HG03064 (cell line): ENCODE data around the gene POMP.
"Not testable (repeated sequence)": the region's sequence is repeated elsewhere in the genome, so short reads cannot be mapped to it uniquely, and the experiment has no call there.

Source experiments
- ATAC-seq: cut with Tn5 transposase; IDR thresholded peaks from one replicate; pipeline ENCODE4 v1.9.1; 2021; ENCODE audit warnings: low read depth; ENCODE audit not compliant: unreplicated experiment

Gene POMP

DNA sequence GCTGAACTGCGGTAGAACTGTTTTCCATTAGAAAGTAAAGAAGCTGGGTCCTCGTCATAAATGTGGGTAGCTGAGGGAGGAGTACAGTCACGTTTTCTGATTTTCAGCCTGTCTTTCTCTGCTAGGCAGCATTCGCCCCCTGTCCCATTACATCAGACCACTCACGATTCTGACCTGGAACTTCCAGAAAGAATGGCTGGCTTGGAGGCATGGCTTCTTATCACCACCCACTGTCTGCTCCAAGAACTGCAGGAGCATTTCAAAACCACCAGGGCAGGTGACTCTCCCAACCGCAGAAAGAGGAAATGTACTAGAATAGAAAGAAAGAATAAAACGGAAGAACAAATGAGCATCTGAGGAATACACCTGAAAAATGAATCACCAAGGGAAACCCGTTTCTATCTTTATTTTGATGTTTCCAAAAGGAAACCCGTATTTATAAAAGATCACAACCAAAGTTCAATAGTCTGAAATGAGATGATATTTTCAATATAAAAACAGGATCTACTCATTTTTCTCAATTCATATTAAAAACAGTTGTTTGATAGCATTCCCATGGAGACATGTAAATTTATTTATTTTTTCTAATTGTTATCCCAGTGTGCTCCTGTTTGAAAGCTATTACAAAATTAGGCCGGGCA is 22.1 kb upstream of the POMP start:
- ATAC-seq, result no peak

DNA sequence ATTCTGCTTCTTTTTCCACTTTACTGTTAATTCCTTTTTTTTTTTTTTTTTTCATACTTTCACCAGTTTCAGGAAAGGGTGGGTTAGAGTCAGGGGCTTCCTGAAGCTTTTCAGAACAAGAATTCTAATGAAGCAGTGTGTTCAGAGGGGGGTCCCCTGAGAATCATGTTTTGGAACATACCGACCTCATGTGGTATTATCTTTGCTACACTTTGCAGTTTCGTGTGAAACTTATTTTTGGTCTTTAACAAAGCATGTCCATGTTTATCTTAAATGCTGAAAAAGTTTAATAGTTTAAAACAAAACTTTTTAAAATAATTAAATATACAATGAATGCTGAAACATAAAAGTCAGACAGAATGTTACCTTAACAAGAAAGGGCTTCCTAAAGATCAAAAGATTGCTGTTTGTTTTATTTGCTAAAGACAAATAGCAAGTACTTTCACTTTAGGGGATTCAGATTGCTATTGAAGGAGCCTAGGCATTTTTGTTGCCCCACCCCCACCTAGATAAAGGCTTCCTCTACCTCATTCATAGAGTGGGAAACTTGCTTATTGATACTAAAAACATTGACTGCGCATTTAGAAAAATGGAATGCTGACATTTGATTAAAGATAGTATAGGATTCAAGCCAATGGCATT is 21.1 kb upstream of the POMP start:
- ATAC-seq, result no peak

DNA sequence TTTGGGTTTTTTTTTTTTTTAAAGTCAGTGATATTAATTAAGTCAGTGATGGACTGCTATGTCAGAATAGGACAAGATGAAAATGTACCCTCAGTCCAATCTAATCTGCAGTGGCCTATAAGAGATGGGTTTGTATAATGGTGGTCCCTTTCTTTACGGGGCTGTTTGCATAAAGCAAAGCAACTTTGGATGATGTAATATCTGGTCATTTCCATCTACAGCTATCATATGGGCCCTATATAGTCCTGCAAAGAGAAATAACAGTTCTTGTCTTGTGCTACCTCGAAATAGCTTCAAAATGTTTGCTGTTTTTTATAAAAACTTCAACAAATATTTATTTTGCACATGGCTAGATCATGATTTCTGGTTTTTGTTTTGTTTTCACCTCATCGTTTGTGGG is 20.2 kb upstream of the POMP start:
- ATAC-seq, result no peak

DNA sequence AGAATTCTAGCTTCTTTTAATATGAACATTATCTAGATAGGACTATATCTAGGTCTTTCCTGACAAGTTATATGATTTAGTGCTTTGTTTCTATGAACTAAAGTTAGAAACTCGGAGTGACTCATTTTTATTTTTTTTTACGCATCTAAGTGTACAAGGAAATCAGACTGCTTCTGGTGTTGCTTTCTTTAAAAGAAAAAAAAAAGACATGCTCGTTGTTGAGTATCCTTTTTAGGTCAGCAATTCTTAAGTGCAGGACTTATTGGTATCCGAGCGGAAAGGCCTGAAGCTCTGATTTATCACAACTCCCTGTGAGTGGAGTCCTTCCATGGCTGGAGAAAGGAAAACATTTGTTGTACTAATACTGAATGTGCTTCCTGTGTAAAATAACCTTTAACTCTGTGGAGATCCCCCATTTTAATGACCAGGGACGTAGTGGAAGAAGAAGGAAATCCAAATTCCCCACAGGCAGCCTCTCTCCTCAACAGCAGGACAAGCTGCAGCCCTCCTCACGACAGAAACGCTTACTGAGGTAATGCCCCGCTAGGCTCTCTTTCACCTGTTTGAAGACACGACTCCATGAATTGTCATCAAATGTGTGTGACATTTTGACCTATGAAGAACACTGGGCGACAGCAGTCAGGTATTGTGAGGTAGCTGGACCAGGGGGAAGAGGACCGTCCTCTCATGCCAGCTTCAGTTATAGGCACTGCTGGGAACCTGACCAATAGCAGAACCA is 17.9 kb upstream of the POMP start:
- no peak for ATAC-seq

DNA sequence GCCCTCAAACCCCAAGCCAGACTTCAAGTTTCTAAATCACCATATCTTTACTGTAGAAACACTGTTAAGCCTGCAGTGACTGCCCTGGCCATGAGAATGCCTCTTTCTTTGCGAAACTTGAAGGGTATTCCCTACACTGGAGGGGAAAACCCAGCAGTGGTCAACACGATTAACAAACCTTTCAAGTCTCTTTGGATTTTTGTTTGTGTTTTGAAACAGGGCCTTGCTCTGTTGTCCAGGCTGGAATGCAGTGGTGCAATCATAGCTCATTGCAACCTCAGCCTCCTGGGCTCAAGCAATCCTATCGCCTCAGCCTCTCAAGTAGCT is 17.4 kb upstream of the POMP start:
- ATAC-seq, result no peak

DNA sequence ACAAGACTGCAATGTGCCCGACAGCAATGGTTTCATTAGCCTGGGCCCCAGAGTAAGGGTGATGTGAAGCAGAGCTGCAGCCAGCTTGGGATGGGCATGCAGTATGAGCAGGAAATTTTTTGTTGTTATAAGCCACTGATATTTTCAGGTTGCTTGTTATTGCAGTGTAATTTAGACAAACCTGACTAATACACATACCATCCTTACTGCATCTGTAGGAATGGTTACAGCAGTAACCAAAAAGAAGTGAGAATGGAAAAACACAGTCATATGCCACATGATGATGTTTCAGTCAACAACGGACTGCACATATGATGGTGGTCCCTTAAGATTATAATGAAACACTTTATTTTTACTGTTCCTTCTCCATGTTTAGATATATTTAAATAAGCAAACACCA is 8.6 kb upstream of the POMP start:
- no peak for ATAC-seq

DNA sequence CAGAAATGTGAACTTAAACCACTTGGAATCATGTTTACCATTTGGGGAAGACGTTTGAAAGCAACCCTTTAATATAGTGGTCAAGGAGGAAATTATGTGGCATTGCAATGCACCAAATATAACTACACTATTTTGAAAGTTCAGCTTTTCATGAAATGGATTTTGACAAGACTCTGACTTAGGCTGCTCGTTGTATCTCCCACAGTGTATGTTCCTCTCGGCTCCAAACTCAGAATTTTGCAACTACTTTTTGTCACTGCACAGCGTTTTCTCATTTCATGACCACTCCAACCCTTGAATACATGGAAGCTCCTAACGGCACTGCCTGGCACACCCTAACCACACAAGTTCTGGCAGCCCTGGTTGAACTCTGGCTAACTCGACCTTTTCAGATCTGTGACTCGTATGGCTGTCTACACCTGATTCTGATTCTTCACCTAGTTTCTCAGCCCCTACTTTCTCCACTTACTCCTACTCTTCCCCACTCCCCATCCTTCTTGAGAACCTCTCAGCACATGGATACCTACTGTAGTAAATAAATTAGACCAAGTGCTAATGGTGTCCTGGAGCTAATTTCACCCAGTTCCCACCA is 7.0 kb upstream of the POMP start:
- ATAC-seq, result no peak

DNA sequence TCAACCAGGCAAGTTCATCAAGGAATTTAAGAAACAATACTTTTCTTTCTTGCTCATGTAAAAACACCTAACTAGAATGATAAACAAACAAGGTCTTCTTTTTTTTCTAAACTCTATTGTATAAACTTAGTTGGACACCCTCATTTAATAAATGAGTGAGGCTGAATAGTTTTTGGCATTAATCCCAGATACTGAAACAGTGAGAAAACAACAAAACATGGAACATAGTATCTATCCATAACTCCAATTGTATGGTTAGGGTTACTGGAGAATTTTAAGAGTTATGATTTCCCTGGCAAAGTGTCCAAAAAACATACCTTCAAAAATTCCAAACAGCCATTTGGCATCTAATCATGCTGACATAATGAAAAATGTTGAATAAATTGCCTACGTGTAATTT is 5.8 kb upstream of the POMP start:
- ATAC-seq, result no peak

DNA sequence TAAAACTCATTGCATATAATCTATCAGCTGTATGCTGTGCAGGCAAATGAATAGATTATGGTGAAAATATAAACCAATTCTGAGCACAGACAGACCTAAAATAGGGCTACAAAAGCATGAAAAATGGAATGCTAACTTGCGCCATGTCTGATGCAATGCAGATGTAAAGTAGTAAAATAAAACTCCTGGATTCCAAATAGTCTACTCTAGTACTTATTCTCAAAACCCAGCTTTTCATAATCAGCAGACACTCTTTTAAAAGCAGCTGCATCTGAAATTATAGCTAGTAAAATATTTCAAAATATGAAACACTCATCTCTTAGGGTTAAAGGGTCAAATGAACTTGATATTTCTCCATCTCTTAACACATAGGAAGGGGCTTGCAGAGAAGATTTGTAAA is 4.7 kb upstream of the POMP start:
- ATAC-seq, result no peak

DNA sequence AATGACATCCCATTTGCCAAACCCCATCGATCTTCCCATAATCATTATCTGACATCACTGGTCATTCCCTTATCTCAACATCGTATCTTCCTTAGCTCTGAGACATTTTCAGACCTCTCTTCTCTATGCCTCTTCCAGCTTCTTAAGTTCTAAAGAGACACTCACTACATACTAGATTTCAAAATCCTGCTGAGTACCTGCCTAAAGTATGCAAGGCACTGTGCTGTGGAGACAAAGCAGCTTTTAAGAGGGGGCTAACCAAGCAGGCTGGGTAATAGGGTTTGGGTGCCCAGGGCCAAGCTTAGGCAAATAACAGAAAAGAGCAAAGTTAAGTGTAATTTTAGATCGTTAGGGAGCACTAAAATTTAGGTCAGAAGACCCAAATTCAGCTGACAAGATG is 3.4 kb upstream of the POMP start:
- ATAC-seq, result no peak

DNA sequence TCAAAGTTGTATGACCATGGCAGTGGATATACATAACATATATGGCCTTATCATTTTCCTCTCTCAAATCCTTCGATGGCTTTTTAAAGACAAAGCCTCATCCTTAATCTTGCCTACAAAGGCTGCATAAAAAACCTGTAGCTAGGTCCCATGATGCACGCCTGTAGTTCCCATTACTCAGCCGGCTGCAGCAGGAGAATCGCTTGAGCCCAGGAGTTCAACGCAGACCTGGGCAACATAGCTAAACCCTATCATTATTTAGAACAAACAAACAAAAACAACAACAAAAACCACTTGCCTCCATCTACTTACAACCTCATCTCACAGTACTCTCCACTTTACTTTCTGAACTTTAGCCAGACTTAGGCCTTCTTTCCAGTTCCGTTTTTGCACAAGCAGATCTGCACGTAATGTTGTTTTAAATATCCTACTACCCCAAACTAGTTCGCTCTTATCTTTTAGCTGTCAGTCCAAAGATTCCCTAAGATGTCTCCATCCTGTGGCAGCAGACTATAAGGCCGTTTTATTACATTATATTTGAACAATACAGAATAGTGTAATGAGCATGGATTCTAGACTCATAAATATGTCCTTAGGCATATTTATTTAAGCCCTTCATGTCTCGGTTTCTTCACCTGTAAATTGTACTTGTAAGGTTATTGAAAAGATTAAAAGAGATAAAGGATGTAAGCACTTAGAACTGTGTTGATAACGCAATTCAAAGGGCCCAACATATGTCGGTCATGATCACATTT is 969 bp upstream of the POMP start:
- ATAC-seq, result no peak

DNA sequence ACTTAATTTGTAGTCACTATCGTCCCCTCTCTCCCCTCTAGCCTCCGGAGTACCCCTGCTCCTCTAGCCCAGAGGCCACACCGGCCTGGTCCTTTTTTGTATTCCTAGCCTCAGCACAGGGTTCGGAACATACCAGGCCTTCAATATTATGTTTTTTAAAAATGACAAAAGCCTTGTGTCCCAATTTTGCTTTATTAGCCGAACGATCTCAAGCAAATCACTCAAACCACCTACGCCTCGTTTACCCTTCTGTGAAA is 463 bp upstream of the POMP start:
- ATAC-seq, result peak; percentile 13

DNA sequence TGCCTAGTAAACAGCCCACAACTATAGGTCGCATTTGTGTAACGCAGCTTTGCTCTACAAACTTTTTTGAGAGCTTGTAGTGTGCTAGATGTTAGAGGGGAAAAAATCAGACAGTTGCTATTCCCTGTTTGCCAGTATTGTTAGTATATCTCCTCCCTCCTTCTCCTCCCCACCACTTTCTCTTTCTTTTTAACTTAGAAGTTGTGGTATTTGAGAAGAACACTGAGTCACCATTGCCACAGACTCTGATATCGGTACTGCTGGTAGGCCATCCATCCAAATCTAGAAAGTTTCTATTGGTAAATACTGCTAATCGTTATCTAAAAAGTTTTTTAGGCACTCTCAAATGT is 666 bp downstream of the POMP start:
- peak; percentile 19 for ATAC-seq

DNA sequence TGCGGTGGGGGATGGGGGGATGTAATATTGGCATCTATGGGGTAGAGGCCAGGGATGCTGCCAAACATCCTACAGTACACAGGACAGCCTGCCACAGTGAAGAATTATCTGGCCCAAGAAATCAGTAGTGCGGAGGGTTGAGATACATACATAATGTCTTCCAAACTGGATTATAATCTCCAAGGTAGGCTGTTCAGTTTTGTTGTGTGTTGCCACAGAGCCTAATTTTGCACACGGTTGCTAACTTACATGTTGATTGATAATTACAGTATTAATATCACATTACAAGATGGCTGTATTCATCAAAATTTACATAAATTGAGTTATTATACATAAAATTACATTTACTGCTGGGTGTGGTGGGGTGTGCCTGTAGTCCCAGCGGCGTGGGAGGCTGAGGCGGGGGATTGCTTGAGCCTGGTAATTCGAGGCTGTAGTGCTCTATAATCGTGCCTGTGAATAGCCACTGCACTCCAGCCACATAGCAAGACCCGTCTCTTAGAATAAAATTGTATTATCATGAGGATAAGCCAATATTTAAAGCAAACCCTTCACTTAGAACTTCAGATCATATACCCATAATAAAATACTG is 8.1 kb downstream of the POMP start:
- ATAC-seq, result no peak

DNA sequence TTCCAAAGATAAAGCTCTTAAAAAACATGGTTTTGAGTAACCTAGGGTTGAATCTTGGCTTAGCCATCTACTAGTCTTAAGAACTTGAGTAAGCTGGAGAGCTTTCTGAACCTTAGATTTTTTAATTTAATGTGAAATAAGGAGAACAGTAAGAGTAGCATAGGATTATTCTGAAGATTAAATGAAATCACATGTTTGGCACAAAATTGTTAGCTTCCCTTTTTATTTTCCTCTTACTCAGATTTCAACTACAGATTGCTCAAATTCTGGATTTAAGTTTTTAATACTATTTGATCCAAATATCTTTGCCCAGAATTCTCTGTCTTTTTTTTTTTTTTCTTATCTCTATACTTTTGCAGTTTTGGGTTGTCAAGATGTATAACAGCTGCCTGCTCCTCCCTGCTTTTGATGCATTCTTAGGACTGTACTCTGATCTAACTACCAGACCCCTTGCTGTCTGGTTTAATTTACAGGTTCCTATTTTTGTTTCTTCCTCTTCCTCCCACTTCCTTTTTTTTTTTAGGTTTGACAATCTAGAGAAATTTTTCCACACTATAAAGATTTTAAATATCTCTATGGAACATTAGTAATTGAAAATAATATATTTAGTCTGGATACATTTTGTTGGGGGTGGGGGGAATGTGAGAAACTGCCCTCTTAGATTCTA is 12.3 kb downstream of the POMP start:
- ATAC-seq, result no peak

DNA sequence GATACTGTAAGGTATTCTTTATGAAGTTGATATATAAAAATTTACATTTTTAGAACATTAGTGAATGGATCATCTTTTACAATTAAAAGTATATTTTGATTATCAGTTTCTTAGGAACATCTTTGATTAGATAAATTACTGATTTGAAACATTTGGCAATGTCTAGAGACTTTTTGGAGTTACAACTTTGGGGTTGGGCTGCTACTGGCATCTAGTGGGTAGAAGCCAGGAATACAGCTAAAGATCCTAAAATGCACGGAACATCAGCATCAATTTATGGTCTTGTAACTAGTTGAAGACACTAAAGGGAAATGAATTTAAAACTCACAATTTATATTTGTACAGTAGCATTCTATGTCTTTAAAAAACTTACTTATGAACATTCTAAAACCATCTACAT is 19.9 kb downstream of the POMP start:
- ATAC-seq, result no peak

DNA sequence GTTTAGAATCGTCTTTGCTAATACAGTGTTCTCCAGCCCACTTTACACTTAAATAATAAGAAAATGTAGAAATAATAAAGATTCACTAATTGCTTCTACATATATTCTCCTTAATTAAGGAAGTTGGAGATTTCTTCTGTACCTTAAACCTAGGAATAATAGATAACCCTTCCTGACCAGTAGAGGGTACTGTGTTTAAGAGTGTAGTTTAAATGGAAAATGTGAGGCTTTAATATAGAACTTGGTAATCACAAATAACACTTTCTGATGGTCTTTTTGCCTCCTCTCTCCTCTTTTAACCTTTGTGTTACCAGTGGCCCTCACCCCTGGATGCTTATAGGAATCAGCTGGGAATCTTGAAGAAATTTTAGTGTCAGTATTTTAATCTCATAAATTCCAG is 20.7 kb downstream of the POMP start:
- no peak for ATAC-seq

DNA sequence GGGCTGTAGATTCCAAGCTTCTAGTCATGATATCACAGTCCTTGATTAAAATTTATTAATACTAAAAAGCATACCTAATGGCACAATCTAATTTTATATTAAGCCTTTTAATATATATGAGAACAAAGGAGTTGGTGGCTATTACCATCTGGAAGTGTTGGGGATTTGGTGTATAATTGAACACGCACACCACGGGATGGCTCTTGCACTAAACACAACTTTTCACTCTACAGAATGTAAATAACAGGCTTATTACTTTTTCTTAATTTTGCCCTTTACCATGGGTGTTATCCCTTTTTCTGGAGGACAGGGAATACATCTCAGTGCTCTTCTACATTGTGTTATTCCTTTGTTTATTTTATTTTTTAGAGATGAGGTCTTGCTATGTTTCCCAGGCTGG is 21.6 kb downstream of the POMP start:
- ATAC-seq, result no peak

DNA sequence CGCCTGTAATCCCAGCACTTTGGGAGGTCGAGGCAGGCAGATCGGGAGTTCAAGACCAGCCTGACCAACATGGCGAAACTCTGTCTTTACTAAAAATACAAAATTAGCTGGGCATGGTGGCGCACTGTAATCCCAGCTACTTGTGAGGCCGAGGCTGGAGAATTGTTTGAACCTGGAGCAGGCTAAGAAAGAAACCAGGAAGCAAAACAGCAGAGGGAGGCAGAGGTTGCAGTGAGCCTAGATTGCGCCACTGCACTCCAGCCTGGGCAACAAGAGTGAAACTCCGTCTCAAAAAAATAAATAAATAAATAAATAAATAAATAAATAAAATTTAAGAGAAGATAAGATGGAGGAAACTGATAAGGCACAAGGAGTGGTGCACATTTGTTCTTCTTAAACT is 24.2 kb downstream of the POMP start:
- not testable (repeated sequence) for ATAC-seq

DNA sequence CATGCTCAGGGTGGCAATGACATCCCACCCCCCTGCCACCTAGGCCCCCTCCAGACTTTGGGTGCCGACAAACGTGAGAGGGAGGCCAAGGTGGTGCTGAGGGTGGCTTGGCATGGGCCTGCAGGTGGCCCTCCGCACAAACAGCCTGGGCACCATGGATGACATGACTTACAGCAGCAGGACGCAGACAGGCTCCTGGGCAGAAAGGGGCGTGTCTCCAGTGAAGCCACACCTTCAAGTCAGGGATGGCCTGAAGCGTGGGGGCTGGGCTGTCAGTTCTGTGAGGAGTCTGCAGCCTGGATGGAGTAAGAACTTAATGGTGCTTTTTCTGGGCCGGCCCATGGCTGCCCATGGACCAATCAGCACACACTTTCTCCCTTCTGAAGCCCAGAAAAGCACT is 25.3 kb downstream of the POMP start:
- no peak for ATAC-seq

DNA sequence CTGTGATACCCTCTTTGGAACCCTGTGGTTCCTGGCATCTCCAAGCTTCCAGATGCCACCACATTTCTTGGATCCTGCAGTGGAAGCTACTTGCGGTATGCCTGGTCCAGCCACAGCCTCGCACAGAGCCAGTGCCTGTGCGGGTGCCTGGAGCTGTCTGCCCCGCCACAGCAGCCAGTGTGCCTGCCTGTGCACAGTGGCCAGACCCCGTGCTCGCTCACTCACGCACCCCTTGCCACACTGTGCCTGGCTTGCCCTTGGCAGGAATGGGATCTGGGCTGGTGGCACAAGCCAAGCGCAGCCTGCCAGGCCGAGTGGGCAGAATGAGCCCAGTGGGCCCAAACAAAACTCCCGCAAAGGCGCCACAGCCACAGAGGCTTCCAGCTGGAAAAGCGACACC is 26.2 kb downstream of the POMP start:
- ATAC-seq, result no peak
